SK-N-SH (cell line): ENCODE data around the gene NUAK1.

Experiments used
- CHD2 ChIP-seq: fragments of 150-350 bp; IDR thresholded peaks from 2 replicates; pipeline ENCODE4 v1.6.1; 2018; ENCODE audit warnings: low read length; ENCODE audit not compliant: partially characterized antibody
- EP300 ChIP-seq, 2 experiments: IDR thresholded peaks; 2 replicates each; pipeline versions ENCODE4 v1.4.0 to v1.6.1; 2012; ENCODE audit warnings: borderline replicate concordance in 1 of 2, low read depth in 1 of 2, low read length in 1 of 2
- EZH2phosphoT487 ChIP-seq: fragments of 200-600 bp; sonication (generic); IDR thresholded peaks from 2 replicates; pipeline ENCODE4 v1.6.1; 2017; ENCODE audit warnings: low read depth, mixed run types, mild to moderate bottlenecking, antibody characterized with exemption, moderate library complexity, borderline replicate concordance
- FOXM1 ChIP-seq: IDR thresholded peaks from 2 replicates; pipeline ENCODE4 v1.4.0; 2012; ENCODE audit warnings: low read depth, mild to moderate bottlenecking
- MAX ChIP-seq: IDR thresholded peaks from 2 replicates; pipeline ENCODE4 v1.4.0; 2012; ENCODE audit warnings: low read depth
- POLR2AphosphoS5 ChIP-seq: IDR thresholded peaks from 2 replicates; pipeline ENCODE4 v1.6.1; 2012; ENCODE audit warnings: low read depth, low read length
- RAD21 ChIP-seq: IDR thresholded peaks from 2 replicates; pipeline ENCODE4 v1.6.1; 2012; ENCODE audit warnings: mild to moderate bottlenecking, low read length
- RCOR1 ChIP-seq: fragments of 150-350 bp; IDR thresholded peaks from 2 replicates; pipeline ENCODE4 v1.6.1; 2017; ENCODE audit warnings: antibody characterized with exemption, low read length
- RFX5 ChIP-seq: IDR thresholded peaks from 2 replicates; pipeline ENCODE4 v1.6.1; 2012; ENCODE audit warnings: mild to moderate bottlenecking, improper control_type of control experiment, low read length
- SIN3A ChIP-seq: IDR thresholded peaks from 2 replicates; pipeline ENCODE4 v1.6.1; 2012; ENCODE audit warnings: low read depth, mild to moderate bottlenecking, low read length, moderate library complexity, borderline replicate concordance
- TAF1 ChIP-seq: IDR thresholded peaks from 2 replicates; pipeline ENCODE4 v1.6.1; 2012; ENCODE audit warnings: low read depth, mild to moderate bottlenecking, low read length, moderate library complexity, borderline replicate concordance
- TEAD4 ChIP-seq: IDR thresholded peaks from 2 replicates; pipeline ENCODE4 v1.4.0; 2012; ENCODE audit warnings: mild to moderate bottlenecking, borderline replicate concordance; ENCODE audit not compliant: insufficient read depth
- TF ChIP-seq, protein P1 (sequence below): fragments of 200-600 bp; sonication (generic); IDR thresholded peaks from 2 replicates; pipeline ENCODE4 v1.6.1; 2017; ENCODE audit warnings: antibody characterized with exemption, mild to moderate bottlenecking, moderate library complexity

- TF ChIP-seq CHD2 (no peak), EP300 (IDR thresholded peaks at IDR 0.05; ENCODE audit: borderline replicate concordance in 1 of 2, low read depth in 1 of 2, low read length in 1 of 2) (peak in 1 of 2 experiments; percentile 67; a peak in 2 of 4 replicates), POLR2AphosphoS5 (no peak; the same call in 1 of the 2 replicates), TEAD4 (peak; percentile 71), SIN3A (peak; percentile 60; the same call in 1 of the 2 replicates), RFX5 (no peak), MAX (peak; percentile 61), RAD21 (no peak), TAF1 (no peak), RCOR1 (no peak), FOXM1 (peak; percentile 54; the same call in 1 of the 2 replicates), EZH2phosphoT487 (no peak)
- TF ChIP-seq, protein P1, sequence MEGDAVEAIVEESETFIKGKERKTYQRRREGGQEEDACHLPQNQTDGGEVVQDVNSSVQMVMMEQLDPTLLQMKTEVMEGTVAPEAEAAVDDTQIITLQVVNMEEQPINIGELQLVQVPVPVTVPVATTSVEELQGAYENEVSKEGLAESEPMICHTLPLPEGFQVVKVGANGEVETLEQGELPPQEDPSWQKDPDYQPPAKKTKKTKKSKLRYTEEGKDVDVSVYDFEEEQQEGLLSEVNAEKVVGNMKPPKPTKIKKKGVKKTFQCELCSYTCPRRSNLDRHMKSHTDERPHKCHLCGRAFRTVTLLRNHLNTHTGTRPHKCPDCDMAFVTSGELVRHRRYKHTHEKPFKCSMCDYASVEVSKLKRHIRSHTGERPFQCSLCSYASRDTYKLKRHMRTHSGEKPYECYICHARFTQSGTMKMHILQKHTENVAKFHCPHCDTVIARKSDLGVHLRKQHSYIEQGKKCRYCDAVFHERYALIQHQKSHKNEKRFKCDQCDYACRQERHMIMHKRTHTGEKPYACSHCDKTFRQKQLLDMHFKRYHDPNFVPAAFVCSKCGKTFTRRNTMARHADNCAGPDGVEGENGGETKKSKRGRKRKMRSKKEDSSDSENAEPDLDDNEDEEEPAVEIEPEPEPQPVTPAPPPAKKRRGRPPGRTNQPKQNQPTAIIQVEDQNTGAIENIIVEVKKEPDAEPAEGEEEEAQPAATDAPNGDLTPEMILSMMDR = no peak
These were observed 63.9 kb downstream of the NUAK1 start for GRCh38 chr12:106074706-106075392.
